GM12872 (cell line): ENCODE data around the gene GSTM5.

Experiments
- CTCF ChIP-seq: IDR thresholded peaks from 3 replicates; pipeline ENCODE4 v1.5.1; 2011; ENCODE audit warnings: low read depth, mild to moderate bottlenecking, low read length, moderate library complexity; ENCODE audit not compliant: insufficient read depth

Gene GSTM5

DNA sequence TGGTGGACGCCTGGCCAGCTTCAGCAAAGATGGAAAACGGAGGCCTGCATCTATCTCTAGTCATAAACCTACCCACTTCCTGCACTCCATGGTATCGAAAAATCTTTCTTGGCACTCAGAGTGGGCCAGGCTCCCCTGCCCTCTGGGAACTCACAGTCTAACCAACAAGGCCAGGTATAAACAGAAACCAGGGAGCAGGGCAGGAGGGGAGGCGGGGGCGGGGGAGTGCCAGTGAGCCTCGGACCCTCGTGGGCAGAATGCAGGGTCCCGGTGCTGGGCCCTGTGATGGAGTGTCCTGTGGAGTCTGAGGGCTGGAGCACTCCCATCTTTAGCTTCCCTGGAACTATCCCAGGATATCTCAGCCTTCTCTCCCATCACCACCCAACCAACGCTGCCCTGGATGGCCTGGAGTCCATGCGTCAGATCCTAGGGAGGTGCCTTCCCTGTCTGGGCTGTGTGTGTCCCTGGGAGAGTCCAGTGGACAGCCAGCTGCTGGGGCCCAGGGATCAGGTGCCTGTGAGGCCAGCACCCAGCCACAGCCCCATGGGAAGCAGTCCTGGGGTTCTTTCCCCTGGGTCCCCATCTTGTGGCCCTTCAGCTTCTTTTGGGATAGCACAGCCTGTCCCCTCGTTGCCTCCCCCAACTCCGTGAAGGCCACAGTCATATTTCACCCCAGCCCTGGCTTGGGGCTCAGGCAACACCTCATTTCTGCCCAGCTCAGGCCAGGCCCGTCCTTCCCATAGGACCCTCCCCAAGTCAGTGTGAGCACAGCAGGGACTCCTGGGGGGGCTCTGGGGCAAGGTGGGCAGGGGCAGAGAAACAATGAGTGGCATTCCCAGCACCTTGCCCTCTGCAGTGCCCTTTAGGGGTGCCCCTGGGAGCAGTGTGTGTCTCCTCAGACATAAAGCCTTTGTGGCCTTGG, 52.8 kb downstream of the GSTM5 start:
- no peak for TF ChIP-seq CTCF

GRCh38 chr1:109765483-109765815, 53.4 kb downstream of the GSTM5 start:
- no peak for TF ChIP-seq CTCF

GRCh38 chr1:109765896-109766615, 54.0 kb downstream of the GSTM5 start:
- no peak for TF ChIP-seq CTCF
